K562 (cell line): Measurements from ENCODE around the gene PRCC. TPM values are rescaled to one million over a fixed set of nuclear protein-coding genes. Genes with fewer than 3 reads are reported as not detected.

ENCODE experiments used
- ARNT ChIP-seq, 2 experiments: fragments of 450-650 bp; IDR thresholded peaks; 2 replicates each; pipeline ENCODE4 v1.6.1; 2016; ENCODE audit warnings: mild to moderate bottlenecking in 1 of 2
- ASH1L ChIP-seq: fragments of 450-650 bp; IDR thresholded peaks from 2 replicates; pipeline ENCODE4 v1.6.1; 2018; ENCODE audit warnings: borderline replicate concordance, mild to moderate bottlenecking, low read depth; ENCODE audit not compliant: partially characterized antibody
- CBFA2T2 ChIP-seq: fragments of 450-650 bp; conservative IDR thresholded peaks from 2 replicates; pipeline ENCODE4 v1.6.1; 2017; ENCODE audit warnings: mild to moderate bottlenecking
- CBFA2T3 ChIP-seq: fragments of 450-650 bp; IDR thresholded peaks from 2 replicates; pipeline ENCODE4 v1.6.1; 2017
- CHD4 ChIP-seq: fragments of 200-600 bp; sonication (generic); IDR thresholded peaks from 3 replicates; pipeline ENCODE4 v1.6.1; 2012; ENCODE audit warnings: low read depth, mild to moderate bottlenecking, mixed read lengths, low read length, inconsistent platforms; ENCODE audit not compliant: insufficient read depth, insufficient replicate concordance, poor library complexity, severe bottlenecking
- CREB1 ChIP-seq, 2 experiments: sonication (generic) in 1 of 2; formaldehyde crosslinking in 1 of 2; IDR thresholded peaks; 2 replicates each; pipeline versions ENCODE4 v1.6.1 to v1.8.0; 2012 to 2022; ENCODE audit warnings: inconsistent platforms in 1 of 2, mild to moderate bottlenecking in 1 of 2, missing genetic modification reagents in 1 of 2, moderate library complexity in 1 of 2
- DMBX1 ChIP-seq: fragments of 250-450 bp; sonication (Bioruptor Pico); IDR thresholded peaks from 2 replicates; pipeline ENCODE4 v1.8.0; 2022; ENCODE audit warnings: inconsistent platforms, mild to moderate bottlenecking, moderate library complexity, borderline replicate concordance
- EHMT2 ChIP-seq: fragments of 450-650 bp; IDR thresholded peaks from 2 replicates; pipeline ENCODE4 v1.6.1; 2018; ENCODE audit warnings: antibody characterized with exemption
- FOXA3 ChIP-seq, 2 experiments: fragments of 450-650 bp in 1 of 2; sonication (generic) in 1 of 2; formaldehyde crosslinking; IDR thresholded peaks in 1 of 2; conservative IDR thresholded peaks in 1 of 2; 2 replicates each; pipeline versions ENCODE4 v1.4.0 to v1.8.0; 2020 to 2022; ENCODE audit warnings: mild to moderate bottlenecking in 2 of 2, missing genetic modification reagents in 1 of 2
- GATAD2A ChIP-seq: fragments of 450-650 bp; IDR thresholded peaks from 2 replicates; pipeline ENCODE4 v1.6.1; 2017
- GTF2A2 ChIP-seq: IDR thresholded peaks from 2 replicates; pipeline ENCODE4 v1.6.1; 2016; ENCODE audit warnings: mild to moderate bottlenecking, missing genetic modification characterization, missing compliant biosample characterization
- HDAC6 ChIP-seq: IDR thresholded peaks from 2 replicates; pipeline ENCODE4 v1.6.1; 2012; ENCODE audit warnings: low read depth, mild to moderate bottlenecking, control low read depth, inconsistent platforms, low read length, moderate library complexity
- KLF13 ChIP-seq: fragments of 450-650 bp; IDR thresholded peaks from 2 replicates; pipeline ENCODE4 v1.6.1; 2016; ENCODE audit warnings: missing genetic modification characterization, low read depth, mild to moderate bottlenecking, missing compliant biosample characterization, moderate library complexity, borderline replicate concordance
- MTA1 ChIP-seq: fragments of 450-650 bp; IDR thresholded peaks from 2 replicates; pipeline ENCODE4 v1.6.1; 2017; ENCODE audit warnings: borderline replicate concordance
- NFIC ChIP-seq: fragments of 450-650 bp; IDR thresholded peaks from 2 replicates; pipeline ENCODE4 v1.6.1; 2017; ENCODE audit warnings: mild to moderate bottlenecking, inconsistent platforms
- POLR2G ChIP-seq: fragments of 200-400 bp; formaldehyde crosslinking; IDR thresholded peaks from 2 replicates; pipeline ENCODE4 v1.6.1; 2017; ENCODE audit warnings: low read depth, mild to moderate bottlenecking, antibody characterized with exemption, low read length, moderate library complexity
- RFX1 ChIP-seq: fragments of 450-650 bp; IDR thresholded peaks from 2 replicates; pipeline ENCODE4 v1.6.1; 2016; ENCODE audit warnings: mild to moderate bottlenecking, moderate library complexity
- SMARCE1 ChIP-seq: fragments of 450-650 bp; IDR thresholded peaks from 2 replicates; pipeline ENCODE4 v1.7.1; 2016; ENCODE audit warnings: mild to moderate bottlenecking
- TAF9B ChIP-seq: fragments of 450-650 bp; IDR thresholded peaks from 2 replicates; pipeline ENCODE4 v1.6.1; 2018; ENCODE audit warnings: mild to moderate bottlenecking; ENCODE audit not compliant: partially characterized antibody
- ZNF263 ChIP-seq: sonication (generic); formaldehyde crosslinking; IDR thresholded peaks from 2 replicates; pipeline ENCODE4 v1.8.0; 2022; ENCODE audit warnings: mild to moderate bottlenecking, missing genetic modification reagents, borderline replicate concordance
- ZNF316 ChIP-seq: fragments of 450-650 bp; IDR thresholded peaks from 2 replicates; pipeline ENCODE4 v1.6.1; 2016
- ZNF57 ChIP-seq: fragments of 450-650 bp; formaldehyde crosslinking; IDR thresholded peaks from 2 replicates; pipeline ENCODE4 v1.4.0; 2020; ENCODE audit warnings: mild to moderate bottlenecking, moderate library complexity
- polyA plus RNA-seq, 8 experiments: library from polyadenylated mRNA; depleted of rRNA in 4 of 8; stranded (reverse) in 5 of 8; unstranded in 3 of 8; fragments of >200 nt; fragmentation: Nextera tagmentation in 2 of 8; fragmentation: Illumina TruSeq in 1 of 8; extraction: Ambion mirVana in 2 of 8; extraction: Trizol in 1 of 8; gene quantifications; 2 replicates each; pipeline versions ENCODE4 v1.2.1 to v1.2.3, GENCODE V29; 2011 to 2014; ENCODE audit warnings: inconsistent platforms in 1 of 8, missing spikeins in 1 of 8
- total RNA-seq, 7 experiments: library from RNA; depleted of rRNA in 6 of 7; stranded (reverse); fragments of >200 nt in 6 of 7; fragmentation: Illumina TruSeq in 2 of 7; extraction: Trizol in 2 of 7; gene quantifications; 2 replicates each; pipeline versions ENCODE4 v1.2.1 to v1.2.3, GENCODE V29; 2011 to 2021; ENCODE audit warnings: low replicate concordance in 1 of 7
- TF ChIP-seq, protein P1 (sequence below): sonication (generic); formaldehyde crosslinking; IDR thresholded peaks from 2 replicates; pipeline ENCODE4 v1.8.0; 2022; ENCODE audit warnings: mild to moderate bottlenecking, missing genetic modification reagents
- TF ChIP-seq, protein P2 (sequence below): fragments of 250-450 bp; sonication (Bioruptor Pico); IDR thresholded peaks from 2 replicates; pipeline ENCODE4 v1.8.0; 2021; ENCODE audit warnings: moderate library complexity, mild to moderate bottlenecking, inconsistent platforms
- TF ChIP-seq, protein P3 (sequence below): fragments of 450-650 bp; IDR thresholded peaks from 2 replicates; pipeline ENCODE4 v1.6.1; 2016; ENCODE audit warnings: antibody characterized with exemption

PRCC gene
- total and polyA plus RNA-seq, 9 of the 15 experiments (the other 6 are each of a cell fraction or from before 2014, with no cell fraction given), result 23.9 to 201 (median 41.1) TPM

DNA sequence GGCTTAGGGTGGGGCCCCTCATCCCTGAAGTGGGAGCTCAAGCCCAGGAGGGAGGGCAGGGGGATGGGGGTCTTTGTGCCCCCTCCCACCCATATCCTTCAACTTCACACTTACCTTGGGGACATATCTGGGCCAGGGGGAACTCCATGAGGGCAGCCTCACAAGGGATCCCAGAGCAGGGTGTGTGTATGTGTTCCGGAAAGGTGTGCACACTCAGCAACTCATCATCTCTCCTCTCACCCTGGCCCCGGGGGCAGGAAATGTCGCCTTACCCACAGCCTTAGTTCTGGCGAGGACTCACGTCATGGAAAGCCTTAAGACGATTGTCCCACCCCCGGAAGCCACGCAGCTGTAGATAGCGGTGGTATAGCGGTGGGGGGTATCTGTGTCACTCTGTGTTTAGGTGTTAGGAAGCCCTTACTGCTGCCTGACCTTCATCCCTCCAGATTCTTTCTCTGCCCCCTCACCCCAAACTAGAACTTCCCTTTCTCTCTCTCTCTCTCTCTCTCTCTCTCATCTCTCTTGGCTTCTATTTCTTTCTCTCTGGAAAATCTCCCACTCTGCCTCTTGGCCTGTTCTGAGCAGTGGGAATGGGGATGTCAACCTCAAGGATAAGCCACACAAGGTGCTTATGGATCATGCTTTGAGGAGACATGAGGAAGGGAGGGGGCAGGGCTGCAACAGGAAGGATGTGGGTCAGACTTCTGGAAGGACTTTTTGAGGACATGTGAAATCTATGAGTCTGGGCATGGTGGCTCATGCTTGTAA is 49.4 kb downstream of the PRCC start, which contains the start of gene SH2D2A (continued):
- peak; percentile 54 for TF ChIP-seq CHD4
- no peak for TF ChIP-seq GTF2A2 (tag)
- peak; percentile 52; the same call in 1 of the 2 replicates for TF ChIP-seq EHMT2
- no peak for TF ChIP-seq ASH1L
- 0 out of 2 replicates have a peak, but pooled peaks have one; percentile 9 for TF ChIP-seq KLF13 (tag)
- peak; percentile 61 for TF ChIP-seq MTA1
- 0 out of 2 replicates have a peak, but pooled peaks have one; percentile 51 for TF ChIP-seq SMARCE1
- peak; percentile 34 for TF ChIP-seq TAF9B
- TF ChIP-seq ZNF263 (CRISPR knock-in tag), result 0 out of 2 replicates have a peak, but pooled peaks have one; percentile 15
- TF ChIP-seq CBFA2T3, result peak; percentile 55
- TF ChIP-seq, protein P1, sequence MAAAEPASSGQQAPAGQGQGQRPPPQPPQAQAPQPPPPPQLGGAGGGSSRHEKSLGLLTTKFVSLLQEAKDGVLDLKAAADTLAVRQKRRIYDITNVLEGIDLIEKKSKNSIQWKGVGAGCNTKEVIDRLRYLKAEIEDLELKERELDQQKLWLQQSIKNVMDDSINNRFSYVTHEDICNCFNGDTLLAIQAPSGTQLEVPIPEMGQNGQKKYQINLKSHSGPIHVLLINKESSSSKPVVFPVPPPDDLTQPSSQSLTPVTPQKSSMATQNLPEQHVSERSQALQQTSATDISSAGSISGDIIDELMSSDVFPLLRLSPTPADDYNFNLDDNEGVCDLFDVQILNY (CRISPR knock-in tag), result peak; percentile 70; the same call in 1 of the 2 replicates
- TF ChIP-seq GATAD2A, result 0 out of 2 replicates have a peak, but pooled peaks have one; percentile 27
- peak; percentile 31; the same call in 1 of the 2 replicates for TF ChIP-seq DMBX1 (CRISPR knock-in tag)
- no peak; the same call in 1 of the 2 replicates for TF ChIP-seq NFIC
- TF ChIP-seq POLR2G, result peak; percentile 29; the same call in 1 of the 2 replicates
- 0 out of 2 replicates have a peak, but pooled peaks have one; percentile 3 for TF ChIP-seq CBFA2T2
- TF ChIP-seq HDAC6, result no peak
- TF ChIP-seq, protein P2, sequence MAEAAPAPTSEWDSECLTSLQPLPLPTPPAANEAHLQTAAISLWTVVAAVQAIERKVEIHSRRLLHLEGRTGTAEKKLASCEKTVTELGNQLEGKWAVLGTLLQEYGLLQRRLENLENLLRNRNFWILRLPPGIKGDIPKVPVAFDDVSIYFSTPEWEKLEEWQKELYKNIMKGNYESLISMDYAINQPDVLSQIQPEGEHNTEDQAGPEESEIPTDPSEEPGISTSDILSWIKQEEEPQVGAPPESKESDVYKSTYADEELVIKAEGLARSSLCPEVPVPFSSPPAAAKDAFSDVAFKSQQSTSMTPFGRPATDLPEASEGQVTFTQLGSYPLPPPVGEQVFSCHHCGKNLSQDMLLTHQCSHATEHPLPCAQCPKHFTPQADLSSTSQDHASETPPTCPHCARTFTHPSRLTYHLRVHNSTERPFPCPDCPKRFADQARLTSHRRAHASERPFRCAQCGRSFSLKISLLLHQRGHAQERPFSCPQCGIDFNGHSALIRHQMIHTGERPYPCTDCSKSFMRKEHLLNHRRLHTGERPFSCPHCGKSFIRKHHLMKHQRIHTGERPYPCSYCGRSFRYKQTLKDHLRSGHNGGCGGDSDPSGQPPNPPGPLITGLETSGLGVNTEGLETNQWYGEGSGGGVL (CRISPR knock-in tag), result no peak
- TF ChIP-seq CREB1 (IDR thresholded peaks at IDR 0.05), result peak; percentile 95
- TF ChIP-seq CREB1 (CRISPR knock-in tag; IDR thresholded peaks at IDR 0.05), result peak; percentile 85
- TF ChIP-seq, protein P3, sequence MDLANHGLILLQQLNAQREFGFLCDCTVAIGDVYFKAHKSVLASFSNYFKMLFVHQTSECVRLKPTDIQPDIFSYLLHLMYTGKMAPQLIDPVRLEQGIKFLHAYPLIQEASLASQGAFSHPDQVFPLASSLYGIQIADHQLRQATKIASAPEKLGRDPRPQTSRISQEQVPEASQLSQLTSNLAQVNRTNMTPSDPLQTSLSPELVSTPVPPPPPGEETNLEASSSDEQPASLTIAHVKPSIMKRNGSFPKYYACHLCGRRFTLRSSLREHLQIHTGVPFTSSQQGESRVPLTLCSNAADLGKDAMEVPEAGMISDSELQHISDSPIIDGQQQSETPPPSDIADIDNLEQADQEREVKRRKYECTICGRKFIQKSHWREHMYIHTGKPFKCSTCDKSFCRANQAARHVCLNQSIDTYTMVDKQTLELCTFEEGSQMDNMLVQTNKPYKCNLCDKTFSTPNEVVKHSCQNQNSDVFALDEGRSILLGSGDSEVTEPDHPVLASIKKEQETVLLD, result peak; percentile 16; the same call in 1 of the 2 replicates
- no peak for TF ChIP-seq RFX1
- peak; percentile 94 for TF ChIP-seq ZNF316
- no peak for TF ChIP-seq ARNT (IDR thresholded peaks at IDR 0.05)
- no peak for TF ChIP-seq ZNF57 (CRISPR knock-in tag)
- TF ChIP-seq FOXA3 (CRISPR knock-in tag; conservative IDR thresholded peaks at IDR 0.05 in 1 of 2, IDR thresholded peaks at IDR 0.05 in 1 of 2), result 0 out of 4 replicates have a peak, but pooled peaks of 1 of the 2 experiments have one; percentile 30
